Activated CD4-positive, alpha-beta T cell treated with anti-CD3 and anti-CD28 coated beads, Interleukin-10, Interleukin-2, amounts not matched to agents 100 ng/mL and 50 ng/mL, durations not matched to agents 16 hours and 8 hours (primary cell): ENCODE data around the gene OR2C1.

Experiments used
- DNase-seq: peaks from one replicate; pipeline ENCODE4 v3.0.0-alpha.2; 2020

OR2C1 gene

GRCh38 chr16:3400779-3401688 lies 45.3 kb downstream of the OR2C1 start, which contains the start of the genes ZNF174 and ZSCAN32:
ZNF174 (plus strand) TSS chr16:3401215; CDS start chr16:3402005, 790 bp downstream.
ZSCAN32 (minus strand) TSS chr16:3401004; CDS start chr16:3397557, 3,447 bp downstream.
- DNase-seq, result peak; percentile 99

- peak; percentile 2 for DNase-seq
Measured at GRCh38 chr16:3401719-3402397, 46.2 kb downstream of the OR2C1 start.
